Gastrocnemius medialis (tissue), 4 donors: ENCODE results near the gene POLR3A.

Experiments used
- POLR2A ChIP-seq, 2 donors: fragments of 450-650 bp; IDR thresholded peaks; one replicate each; pipeline ENCODE4 v1.6.1; 2017; ENCODE audit warnings: antibody characterized with exemption in 2 of 2, mild to moderate bottlenecking in 2 of 2, moderate library complexity in 2 of 2
- TF ChIP-seq, protein P1 (sequence below), 5 experiments: fragments of 450-650 bp in 3 of 5; fragments of 200-600 bp in 2 of 5; sonication (generic) in 2 of 5; IDR thresholded peaks in 4 of 5; conservative IDR thresholded peaks in 1 of 5; 1 replicate in 4 of 5; 2 replicates in 1 of 5; pipeline ENCODE4 v1.5.1; 2016 to 2019; ENCODE audit warnings: antibody characterized with exemption in 5 of 5, mild to moderate bottlenecking in 3 of 5, moderate library complexity in 3 of 5

DNA sequence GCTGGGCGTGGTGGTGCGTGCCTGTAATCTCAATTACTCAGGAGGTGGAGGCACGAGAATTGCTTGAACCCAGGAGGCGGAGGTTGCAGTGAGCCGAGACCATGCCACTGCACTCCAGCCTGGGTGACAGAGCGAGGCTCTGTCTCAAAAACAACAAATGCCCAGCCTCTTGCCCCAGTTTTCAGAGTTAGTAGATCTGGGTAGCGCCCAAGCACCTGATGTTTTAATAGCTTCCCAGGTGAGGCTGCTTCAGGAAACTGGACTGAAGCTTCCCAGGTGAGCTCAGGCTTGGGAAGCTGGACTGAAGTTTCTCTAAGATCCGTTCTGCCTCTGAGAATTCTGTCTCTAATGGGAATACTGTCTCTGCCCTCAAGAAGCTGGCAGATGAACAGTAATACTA lies 16.5 kb upstream of the POLR3A start:
- TF ChIP-seq, protein P1, sequence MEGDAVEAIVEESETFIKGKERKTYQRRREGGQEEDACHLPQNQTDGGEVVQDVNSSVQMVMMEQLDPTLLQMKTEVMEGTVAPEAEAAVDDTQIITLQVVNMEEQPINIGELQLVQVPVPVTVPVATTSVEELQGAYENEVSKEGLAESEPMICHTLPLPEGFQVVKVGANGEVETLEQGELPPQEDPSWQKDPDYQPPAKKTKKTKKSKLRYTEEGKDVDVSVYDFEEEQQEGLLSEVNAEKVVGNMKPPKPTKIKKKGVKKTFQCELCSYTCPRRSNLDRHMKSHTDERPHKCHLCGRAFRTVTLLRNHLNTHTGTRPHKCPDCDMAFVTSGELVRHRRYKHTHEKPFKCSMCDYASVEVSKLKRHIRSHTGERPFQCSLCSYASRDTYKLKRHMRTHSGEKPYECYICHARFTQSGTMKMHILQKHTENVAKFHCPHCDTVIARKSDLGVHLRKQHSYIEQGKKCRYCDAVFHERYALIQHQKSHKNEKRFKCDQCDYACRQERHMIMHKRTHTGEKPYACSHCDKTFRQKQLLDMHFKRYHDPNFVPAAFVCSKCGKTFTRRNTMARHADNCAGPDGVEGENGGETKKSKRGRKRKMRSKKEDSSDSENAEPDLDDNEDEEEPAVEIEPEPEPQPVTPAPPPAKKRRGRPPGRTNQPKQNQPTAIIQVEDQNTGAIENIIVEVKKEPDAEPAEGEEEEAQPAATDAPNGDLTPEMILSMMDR (IDR thresholded peaks at IDR 0.05 in 4 of 5, conservative IDR thresholded peaks at IDR 0.05 in 1 of 5): no peak
- no peak for TF ChIP-seq POLR2A (IDR thresholded peaks at IDR 0.05)
